NCI-H2081 treated with DMSO at 0.1 percent for 48 hours (cell line): ENCODE results near the gene DOCK8.

Source experiments
- DNase-seq: peaks from one replicate; lab custom pipeline; 2025; lab: John Stamatoyannopoulos, UW

Gene DOCK8

GRCh38 chr9:462121-462520 is 247.5 kb downstream of the DOCK8 start:
- no peak for DNase-seq

- no peak for DNase-seq
Measured at GRCh38 chr9:462606-463005, 247.9 kb downstream of the DOCK8 start.

- DNase-seq, result no peak
Measured at GRCh38 chr9:463455-464171, 248.9 kb downstream of the DOCK8 start.

- no peak for DNase-seq
Measured at GRCh38 chr9:466747-467146, 252.1 kb downstream of the DOCK8 start.

- no peak for DNase-seq
Measured at GRCh38 chr9:468766-469426, 254.2 kb downstream of the DOCK8 start.

- DNase-seq, result peak; percentile 17
Measured at GRCh38 chr9:469672-470551, 255.2 kb downstream of the DOCK8 start.

GRCh38 chr9:470552-471194 is 256.0 kb downstream of the DOCK8 start:
- no peak for DNase-seq

GRCh38 chr9:471320-471719 is 256.7 kb downstream of the DOCK8 start:
- DNase-seq, result no peak

GRCh38 chr9:472479-473075 is 257.9 kb downstream of the DOCK8 start:
- no peak for DNase-seq

- no peak for DNase-seq
Measured at GRCh38 chr9:477193-477592, 262.5 kb downstream of the DOCK8 start.

GRCh38 chr9:479304-479970 is 264.8 kb downstream of the DOCK8 start:
- no peak for DNase-seq

- DNase-seq, result no peak
Measured at GRCh38 chr9:479971-480350, 265.3 kb downstream of the DOCK8 start.

GRCh38 chr9:482739-483138 is 268.1 kb downstream of the DOCK8 start:
- DNase-seq, result no peak

GRCh38 chr9:486156-486555 is 271.5 kb downstream of the DOCK8 start:
- DNase-seq, result no peak

GRCh38 chr9:487429-487828 is 272.8 kb downstream of the DOCK8 start:
- no peak for DNase-seq

GRCh38 chr9:488448-488847 is 273.8 kb downstream of the DOCK8 start:
- DNase-seq, result no peak

GRCh38 chr9:489198-490197 is 274.8 kb downstream of the DOCK8 start:
- no peak for DNase-seq

- DNase-seq, result no peak
Measured at GRCh38 chr9:494764-495163, 280.1 kb downstream of the DOCK8 start.

GRCh38 chr9:495739-496138 is 281.1 kb downstream of the DOCK8 start:
- DNase-seq, result no peak

GRCh38 chr9:503326-503725 is 288.7 kb downstream of the DOCK8 start:
- DNase-seq, result no peak
